Measurements from ENCODE around the gene SF3B2.
"Not testable (repeated sequence)": the region's sequence is repeated elsewhere in the genome, so short reads cannot be mapped to it uniquely, and the experiment has no call there.

Gene SF3B2

DNA sequence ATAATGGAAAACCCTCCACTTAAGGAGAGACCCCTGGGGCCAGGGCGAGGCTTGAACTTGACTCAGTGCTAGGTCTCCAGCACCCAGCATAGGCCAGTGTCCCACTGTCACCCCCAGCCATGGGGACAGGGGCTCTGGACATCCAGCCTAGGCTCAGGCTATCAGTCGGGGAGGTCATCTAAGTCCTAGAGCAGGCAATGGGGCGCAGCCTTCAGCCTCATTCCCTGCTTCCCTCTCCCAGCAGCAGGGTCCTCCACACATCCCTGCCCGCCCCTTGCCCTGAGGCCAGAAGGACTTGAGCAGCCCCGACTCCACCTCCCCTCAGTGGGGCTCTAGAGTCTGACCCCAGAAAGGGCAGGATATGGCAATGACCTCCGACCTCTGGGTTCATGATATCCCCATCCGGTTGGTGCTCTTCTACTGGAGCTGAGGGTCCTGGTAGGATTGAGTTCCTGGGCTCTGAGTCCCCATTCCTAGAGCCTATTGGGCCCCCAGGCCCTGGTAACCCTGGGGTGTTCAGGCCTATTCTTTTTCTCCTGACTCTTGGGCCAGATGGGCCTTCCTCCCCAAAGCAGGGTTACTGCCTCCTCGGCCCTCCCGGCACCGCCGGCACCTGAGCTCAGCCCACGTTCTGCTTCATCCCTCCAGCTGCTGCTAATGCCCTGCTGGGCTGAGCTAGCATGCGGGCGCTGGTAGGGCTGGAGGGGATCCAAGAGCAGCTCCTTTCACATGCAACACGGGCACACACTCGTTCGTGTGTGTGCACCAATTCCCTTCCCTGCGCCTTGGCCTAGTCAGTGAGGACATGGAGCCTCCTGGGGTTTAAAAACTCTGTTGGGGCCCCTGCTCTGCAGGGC lies 36.0 kb upstream of the SF3B2 start:
- no peak for FAIRE-seq
- DNase-seq (ENCODE audit: extremely low spot score, insufficient read length, low read depth) = no peak

DNA sequence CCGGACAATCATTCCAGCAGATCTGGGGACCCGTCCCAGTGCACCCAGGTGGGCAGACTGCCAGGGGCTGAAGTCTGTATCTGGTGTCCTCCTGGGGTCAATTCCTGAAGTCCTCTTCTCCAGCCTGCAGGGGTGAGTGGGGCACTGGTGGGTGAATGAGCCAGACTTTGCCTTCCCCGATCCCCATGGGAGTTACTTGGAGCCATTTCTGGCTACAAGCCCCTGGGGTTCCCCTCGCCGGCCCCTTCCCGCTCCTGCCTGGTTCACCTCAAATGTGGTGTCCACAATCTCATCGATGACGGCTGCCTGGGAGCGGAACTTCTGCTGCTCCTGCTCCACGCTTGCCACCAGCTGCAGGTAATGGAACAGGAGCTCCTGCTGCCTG lies 35.4 kb upstream of the SF3B2 start:
- DNase-seq (ENCODE audit: extremely low spot score, insufficient read length, low read depth) (no peak), FAIRE-seq (no peak)

DNA sequence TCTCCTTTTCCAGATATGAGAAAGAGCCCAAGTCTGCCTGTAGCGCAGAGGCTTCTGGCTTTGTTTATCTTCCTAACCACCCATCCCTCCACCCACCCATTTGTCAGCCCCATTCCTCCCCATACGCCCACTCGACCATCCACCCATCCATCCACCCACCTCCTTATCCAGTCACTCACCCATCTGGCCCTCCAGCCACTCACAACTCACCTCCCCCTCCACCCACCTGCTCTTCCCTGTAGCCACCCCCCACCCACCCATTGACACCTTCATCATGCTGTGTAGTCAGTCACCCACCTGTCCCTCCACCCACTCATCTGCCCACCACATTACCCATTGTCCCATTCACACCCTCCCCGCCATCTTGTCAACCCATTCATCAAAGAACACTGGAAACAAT lies 34.8 kb upstream of the SF3B2 start:
- FAIRE-seq = no peak
- DNase-seq (ENCODE audit: extremely low spot score, insufficient read length, low read depth) = no peak

DNA sequence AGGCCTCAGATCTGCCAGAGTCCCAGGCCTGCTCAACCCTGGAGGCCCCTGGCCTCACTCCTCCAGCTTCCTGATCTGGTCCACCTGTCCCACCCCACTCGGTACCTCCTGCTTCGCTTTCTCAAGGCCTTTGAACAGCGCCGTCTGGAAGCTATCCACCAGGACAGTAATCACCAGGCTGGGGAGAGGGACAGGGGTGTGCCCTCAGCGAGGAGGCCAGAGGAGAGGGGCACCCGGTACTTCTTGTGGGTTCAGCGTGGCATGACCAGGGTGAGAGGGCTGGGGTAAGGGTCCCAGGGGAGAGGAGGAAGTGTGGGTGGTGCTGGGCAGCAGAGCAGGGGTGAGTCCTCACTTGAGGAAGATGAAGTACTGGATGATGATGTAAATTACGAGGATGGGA lies 32.0 kb upstream of the SF3B2 start:
- DNase-seq (ENCODE audit: extremely low spot score, insufficient read length, low read depth) (no peak), FAIRE-seq (no peak)

DNA sequence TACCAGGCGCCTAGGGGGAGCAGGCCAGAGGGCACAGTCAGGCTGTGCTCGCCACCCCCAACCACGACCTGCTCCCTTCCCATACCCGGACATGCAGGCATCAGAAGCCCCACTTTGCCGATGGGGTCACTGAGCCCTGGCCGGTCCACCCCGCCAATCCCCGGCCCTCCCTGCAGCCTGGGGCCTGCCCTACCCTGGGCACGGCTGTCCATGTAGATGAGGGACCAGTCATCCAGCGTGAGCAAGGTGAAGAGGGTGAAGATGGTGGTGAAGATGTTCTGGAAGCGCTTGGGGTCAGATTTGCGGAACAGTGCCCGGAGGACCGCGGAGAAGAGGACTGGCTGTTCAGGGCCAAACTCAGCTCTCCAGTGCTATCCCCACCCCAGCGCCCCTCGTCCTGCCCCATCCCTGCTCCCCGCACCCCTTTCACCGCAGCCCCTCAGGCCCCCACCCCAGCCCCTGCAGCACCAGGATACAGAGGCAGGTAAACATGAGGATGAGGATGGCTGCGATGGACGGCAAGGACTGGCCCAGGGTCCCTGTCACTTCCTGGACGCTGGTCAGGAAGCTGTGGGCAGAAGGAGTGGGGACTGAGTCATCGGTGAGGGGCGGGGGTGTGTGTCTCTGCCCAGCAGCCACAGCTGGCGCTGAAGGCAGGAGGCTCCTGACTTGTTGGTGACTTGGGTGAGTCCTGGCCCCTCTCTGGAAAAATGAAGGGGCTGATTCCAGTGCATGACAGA lies 31.4 kb upstream of the SF3B2 start:
- DNase-seq (ENCODE audit: extremely low spot score, insufficient read length, low read depth) (no peak), FAIRE-seq (no peak)

DNA sequence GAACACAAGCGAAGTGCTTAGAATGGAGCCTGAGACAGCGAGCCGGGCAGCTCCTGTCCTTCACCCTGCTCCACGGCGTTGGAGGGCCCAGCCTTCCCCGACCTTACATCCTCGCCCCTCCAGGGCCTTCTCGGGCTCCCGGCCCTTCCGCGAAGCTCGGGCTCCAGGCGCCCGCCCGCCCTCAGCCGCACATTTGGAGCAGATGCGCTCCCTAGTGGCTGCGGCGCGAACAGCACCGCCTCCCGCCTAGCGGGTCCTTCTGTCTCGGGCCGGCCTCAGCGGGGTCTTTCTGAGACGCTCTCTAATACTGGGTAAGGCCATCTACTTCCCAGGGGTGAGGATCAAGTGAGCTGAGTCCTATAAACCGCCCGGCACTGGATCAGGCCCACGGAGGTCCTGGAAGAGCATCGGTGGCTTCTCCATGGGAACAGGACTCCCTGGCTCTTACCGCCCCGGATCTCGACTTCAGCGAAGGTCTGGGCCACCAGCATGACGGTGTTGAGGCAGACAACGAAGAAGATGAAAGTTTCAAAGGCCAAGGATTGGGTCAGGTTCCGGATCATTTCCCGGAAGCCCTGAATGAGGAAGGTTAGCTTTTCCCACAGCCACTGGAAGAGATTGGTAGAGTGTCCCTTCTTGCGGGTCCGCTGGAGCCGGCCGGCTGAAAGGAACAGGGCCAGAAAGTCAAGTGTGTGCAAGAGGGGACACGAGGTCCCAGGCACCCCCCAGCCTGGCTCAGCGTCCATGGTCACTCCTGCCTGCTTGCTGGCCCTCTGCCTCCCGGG lies 29.6 kb upstream of the SF3B2 start:
- FAIRE-seq = peak; percentile 59
- DNase-seq (ENCODE audit: extremely low spot score, insufficient read length, low read depth) = peak; percentile 74

DNA sequence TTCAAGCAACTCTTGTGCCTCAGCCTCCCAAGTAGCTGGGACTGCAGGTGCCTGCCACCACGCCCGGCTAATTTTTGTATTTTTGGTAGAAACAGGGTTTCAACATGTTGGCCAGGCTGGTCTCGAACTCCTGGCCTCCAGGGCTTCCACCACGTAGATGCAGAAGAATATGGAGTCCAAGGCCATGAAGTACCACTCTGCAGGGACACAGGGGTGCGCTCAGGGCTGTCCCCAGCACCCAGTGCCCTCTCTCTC lies 29.1 kb upstream of the SF3B2 start:
- not testable (repeated sequence) for DNase-seq (ENCODE audit: extremely low spot score, insufficient read length, low read depth); FAIRE-seq

DNA sequence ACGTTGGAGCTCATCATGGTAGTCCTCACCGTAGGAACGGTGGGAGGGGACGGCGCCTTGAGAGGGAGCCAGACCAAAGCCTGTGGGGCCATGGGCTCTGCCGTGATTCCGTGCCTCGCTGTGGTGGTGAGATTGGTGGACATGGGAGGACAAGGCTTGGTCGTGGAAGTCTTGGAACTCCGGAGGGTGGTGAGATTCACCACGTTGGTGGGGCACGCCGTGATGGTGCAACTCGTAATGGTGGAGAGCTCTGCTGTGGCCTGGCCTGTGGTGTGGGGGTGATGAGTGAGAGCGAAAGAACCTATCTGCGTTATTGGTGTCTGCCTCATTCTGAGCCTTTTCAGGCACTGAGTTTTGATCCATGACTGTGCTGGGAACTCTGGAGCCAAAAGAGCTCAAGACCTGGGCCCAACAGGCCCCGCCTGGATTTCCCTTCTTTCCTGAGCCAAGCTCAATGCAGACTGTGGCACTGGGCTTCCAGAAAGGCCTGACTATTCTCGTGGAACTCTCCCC lies 26.1 kb upstream of the SF3B2 start, which contains the start of gene CATSPER1:
Gene CATSPER1 (minus strand): TSS at position 463 of the 513 bp plus-strand sequence. CDS start 100 bp downstream, at position 363.
- no peak for FAIRE-seq
- no peak for DNase-seq (ENCODE audit: extremely low spot score, insufficient read length, low read depth)

DNA sequence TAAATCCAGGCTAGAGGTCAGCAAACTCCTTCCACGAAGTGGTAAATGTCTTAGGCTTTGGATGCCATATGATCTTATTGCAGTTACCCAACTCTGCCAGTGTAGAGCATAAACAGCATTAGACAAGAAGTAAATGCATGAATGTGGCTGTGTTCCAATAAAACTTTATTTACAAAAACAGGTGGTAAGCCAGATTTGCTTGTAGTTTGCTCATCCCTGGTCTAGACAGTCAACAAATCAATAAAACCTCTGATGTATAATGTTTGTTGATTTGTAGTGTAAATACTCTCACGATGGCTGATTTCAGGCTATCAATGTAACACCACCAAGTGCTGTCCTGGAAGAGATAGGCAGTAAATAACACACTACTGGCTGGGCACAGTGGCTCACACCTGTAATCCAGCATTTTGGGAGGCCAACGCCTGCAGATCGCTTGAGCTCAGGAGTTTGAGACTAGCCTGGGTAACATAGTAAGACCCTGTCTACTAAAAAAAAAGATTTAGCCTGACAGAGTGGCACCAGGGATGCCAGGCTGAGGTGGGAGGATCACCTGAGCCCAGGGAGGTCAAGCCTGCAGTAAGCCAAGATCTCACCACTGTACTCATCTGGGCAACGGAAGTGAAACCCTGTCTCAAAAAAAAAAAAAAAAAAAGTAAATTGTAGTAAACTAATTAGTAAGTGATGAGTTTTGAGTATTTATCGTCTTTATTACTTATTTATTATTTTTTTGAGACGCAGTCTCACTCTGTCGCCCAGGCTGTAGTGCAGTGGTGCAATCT lies 19.0 kb upstream of the SF3B2 start:
- no peak for FAIRE-seq
- DNase-seq (ENCODE audit: extremely low spot score, insufficient read length, low read depth) = no peak

DNA sequence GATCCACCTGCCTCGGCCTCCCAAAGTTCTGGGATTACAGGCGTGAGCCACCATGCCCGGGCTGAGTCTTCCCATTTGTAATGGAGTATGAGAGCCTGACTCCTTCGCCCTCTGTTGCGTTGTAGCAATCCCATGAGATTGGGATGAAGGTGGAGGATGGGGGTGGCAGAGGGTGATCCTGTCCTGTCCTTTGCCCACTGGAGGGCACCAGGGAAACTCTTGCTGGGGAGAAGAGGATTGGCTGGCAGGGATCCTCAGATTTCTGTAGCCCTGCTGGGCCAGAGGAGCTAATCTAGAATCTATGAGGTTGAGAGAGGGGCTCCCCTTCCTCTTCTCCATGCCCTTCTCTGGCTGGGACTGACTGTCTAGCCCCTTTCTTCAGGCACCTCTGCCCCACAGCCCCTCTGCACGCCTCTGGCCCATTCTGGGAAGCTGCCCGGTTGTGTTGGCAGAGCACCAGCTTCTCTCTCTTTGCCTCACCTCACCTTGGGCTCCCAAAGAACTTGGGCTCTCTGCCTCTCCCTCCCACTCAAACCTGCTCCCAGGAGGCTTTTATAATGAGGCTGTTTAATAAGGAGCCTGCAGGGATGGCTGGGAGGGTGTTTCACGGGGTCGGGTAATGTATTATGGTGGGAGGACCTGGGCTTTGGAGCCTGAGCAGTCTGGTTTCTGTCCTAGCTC lies 16.4 kb upstream of the SF3B2 start:
- FAIRE-seq = no peak
- no peak for DNase-seq (ENCODE audit: extremely low spot score, insufficient read length, low read depth)

DNA sequence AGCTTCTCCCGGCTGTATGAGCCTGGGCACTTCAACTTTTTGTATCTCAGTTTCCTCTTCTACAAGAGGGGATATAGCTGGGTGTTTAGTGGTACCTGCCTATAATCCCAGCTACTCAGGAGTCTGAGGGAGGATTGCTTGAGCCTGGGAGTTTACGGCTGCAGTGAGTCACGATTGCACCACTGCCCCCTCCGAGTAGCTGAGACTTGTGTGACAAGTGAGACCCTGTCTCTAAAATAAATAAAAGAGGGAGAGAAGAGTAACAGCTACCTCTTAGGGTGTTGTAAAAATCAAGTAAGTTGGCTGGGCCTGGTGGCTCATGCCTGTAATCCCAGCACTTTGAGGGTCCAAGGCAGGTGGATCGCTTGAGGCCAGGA lies 15.8 kb upstream of the SF3B2 start:
- no peak for FAIRE-seq
- DNase-seq (ENCODE audit: extremely low spot score, insufficient read length, low read depth) = no peak

DNA sequence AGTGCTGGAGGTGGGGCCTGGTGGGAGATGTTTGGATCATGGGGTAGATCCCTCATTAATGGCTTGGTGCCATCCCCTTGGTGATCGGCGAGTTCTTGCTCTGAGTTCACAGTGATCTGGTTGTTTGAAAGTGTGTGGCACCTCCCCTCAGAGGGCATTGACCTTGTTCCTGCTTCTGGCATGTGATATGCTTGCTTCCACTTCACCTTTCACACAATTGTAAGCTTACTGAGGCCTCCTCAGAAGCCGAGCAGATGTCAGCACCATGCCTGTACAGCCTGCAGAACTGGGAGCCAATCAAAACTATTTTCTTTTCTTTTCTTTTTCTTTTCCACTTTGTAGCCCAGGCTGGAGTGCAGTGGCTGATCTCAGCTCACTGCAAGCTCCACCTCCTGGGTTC lies 14.8 kb upstream of the SF3B2 start:
- FAIRE-seq = no peak
- DNase-seq (ENCODE audit: extremely low spot score, insufficient read length, low read depth) = no peak

DNA sequence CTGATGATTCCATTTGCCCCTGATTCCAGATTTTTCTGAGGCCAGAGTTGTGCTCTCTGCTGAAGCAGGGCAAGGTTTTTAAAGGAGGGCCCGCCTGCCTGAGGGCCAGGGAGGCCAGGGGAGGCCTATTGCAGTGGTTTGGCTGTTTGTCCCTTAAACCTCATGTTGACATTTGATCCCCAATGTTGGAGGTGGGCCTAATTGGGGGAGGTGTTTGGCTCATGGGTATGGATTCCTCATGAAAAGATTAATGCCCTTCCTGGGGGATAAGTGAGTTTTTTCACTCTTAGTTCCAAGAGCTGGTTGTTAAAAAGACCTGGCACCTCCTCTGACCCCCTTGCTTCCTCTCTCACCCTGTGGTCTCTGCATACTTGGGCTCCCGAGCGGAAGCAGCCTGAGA lies 12.4 kb upstream of the SF3B2 start:
- FAIRE-seq = no peak
- DNase-seq (ENCODE audit: extremely low spot score, insufficient read length, low read depth) = no peak

DNA sequence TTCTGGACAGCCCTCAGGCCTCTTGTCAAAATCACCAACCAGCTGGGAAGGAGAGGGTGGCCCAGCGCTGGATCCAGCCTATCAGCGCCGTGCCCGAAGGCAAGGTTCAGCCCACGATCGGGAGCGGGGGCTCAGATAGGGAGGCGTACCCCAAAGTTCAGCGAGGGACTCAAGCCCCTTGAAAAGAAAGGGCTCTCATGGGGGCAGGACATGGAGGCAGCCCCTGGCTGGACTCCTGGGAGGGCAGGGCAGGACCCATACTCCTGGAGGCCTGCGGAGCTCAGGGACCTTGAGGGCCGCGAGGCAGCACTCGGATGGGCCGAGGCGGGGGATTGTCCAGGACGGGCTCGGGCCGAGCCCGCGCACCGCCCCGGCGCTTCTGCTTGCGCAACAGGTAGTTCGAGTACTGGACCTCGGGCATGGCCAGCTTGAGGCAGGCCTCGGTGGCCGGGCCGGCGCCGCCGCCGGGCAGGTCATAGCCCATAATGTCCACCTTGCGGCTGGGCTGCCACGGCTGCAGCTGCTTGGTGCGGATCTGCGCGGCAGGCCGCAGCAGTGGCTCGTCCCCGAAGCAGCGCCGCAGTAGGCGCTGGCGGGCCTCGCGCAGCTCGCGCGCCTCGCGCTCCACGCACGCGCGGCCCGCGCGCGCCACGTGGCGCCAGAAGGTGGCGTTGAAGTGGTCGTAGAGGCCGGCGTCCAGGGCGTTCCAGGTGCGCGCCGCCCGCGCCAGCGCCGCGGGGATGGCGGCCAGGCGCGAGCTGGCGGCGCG lies 9.8 kb upstream of the SF3B2 start:
- DNase-seq (ENCODE audit: extremely low spot score, insufficient read length, low read depth) = no peak
- FAIRE-seq = no peak

DNA sequence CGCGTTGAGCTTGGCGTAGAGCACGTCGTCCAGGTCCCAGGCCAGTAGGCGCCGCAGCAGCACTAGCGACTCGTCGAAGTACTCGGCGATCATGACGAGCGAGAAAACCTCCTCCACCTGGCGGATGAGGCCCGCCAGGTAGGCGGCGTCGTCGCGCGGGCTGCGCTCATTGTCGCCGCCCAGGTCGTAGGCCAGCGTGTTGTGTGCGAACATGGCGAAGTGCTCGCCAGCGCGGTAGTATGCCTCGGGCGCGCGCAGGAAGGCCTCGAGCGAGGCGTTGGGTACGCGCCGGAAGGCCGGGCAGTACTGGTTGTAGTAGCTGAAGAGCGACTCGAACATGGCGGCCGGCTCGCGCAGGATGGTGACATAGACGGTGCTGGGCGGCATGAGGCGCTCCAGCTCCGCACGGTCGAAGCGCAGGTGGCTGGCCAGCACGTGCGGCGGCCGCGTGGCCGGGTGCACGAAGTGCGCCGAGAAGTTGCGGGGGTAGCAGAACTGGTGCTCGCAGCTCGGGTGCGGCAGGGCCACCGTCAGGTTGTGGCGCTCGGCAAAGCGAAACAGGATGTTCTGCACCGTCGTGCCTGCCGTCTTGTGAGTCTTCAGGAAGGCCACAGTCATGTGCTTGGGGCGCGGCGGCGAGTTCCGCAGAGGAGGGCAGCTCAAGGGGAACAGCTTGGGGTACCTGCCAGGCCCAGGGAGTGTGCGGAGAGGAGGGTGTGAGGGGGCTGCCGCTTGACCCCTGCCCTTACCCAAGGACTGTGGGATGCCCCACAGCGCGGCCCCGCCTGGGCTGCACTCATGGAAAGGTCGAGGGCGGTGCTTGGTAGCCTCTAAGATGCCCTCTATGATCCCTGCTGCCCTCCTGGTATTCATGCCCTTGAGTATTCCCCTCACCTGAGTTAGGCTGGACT lies 8.9 kb upstream of the SF3B2 start:
- DNase-seq (ENCODE audit: extremely low spot score, insufficient read length, low read depth) (no peak), FAIRE-seq (no peak)

DNA sequence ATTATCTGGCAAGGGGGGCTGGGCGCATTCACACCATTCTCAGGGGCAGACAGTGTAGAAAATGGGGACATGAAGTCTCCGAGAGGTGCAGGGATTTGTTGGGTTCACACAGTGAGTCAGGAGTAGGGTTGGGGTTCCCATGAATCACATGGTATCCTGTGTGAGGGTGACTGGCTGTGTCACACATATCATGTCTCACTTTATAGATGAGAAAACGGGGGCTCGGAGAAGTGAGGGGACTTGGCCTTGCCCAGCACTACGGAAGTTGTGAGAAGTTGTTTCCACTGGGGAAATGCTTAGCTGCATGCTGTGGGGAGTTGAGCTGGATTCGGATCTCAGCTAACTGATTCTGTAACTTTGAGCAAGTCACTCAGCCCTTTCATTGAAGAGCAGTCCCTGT lies 7.4 kb upstream of the SF3B2 start:
- DNase-seq (ENCODE audit: extremely low spot score, insufficient read length, low read depth) = no peak
- FAIRE-seq = no peak

DNA sequence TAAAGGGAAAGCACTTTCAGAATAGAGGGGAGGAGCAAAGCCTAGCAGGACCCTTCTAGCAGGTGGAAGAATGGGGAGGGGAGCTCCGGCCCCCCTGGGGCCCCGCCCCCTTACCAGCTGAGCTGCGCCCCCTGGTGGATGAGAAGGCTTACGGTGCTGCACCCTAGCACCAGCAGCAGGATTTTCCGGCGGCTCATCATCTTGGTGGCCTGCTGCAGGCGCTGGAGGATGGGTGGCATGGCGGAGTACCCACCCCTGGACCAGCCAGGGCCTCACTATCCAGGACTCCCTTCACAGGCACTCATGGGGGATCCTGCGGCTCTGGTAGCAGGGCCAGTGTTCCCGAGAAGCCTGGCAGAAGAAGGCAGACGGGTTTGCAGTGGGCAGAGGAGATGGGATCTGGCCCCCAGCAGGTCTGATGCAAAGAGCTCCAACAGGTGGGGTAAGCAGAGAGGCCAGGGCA lies 7.0 kb upstream of the SF3B2 start:
- DNase-seq (ENCODE audit: extremely low spot score, insufficient read length, low read depth) = peak; percentile 62
- FAIRE-seq = peak; percentile 73

DNA sequence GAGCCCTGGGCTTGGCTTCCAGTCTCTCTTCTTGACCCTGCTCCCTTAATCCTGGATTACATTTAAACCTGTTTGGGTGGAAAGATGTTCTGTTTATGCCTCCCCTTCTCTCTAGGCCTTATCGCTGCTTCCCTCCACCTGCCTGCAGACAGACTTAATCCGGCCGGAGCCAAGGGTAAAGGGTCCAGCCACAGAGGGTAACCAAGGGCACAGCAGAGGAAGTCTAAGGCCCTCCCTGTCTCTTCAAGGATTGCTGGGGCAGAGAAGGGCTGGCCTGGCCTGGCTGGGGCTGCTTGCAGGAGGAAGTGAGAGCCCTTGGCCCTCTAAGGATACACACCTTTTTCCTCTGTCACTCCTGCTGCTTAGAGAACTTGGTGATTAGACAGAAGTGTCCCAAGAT lies 5.3 kb upstream of the SF3B2 start:
- DNase-seq (ENCODE audit: extremely low spot score, insufficient read length, low read depth) = no peak
- FAIRE-seq = no peak

Measured in GM18507 (cell line).